Lung (tissue), 12 donors: ENCODE results near the gene C1orf141. TPM values are rescaled to one million over a fixed set of nuclear protein-coding genes. Genes with fewer than 3 reads are reported as not detected.
A peak's percentile ranks its signal among the peaks of the same experiment; 100 is the strongest.

Experiments
- ATAC-seq: fragments of 200-7000 bp; cut with Tn5 transposase; one replicate; pipeline ENCODE4 v1.9.1; 2020; ENCODE audit warnings: moderate number of reproducible peaks; ENCODE audit not compliant: insufficient read depth, low FRiP score
- DNase-seq, 3 donors: peaks; one replicate each; pipeline ENCODE4 v3.0.0-alpha.2; 2013 to 2017
- H3K27ac ChIP-seq, 2 donors: one replicate each; pipeline ENCODE4 v1.5.1; 2013; ENCODE audit warnings: mild to moderate bottlenecking in 2 of 2, moderate library complexity in 2 of 2, control low read depth in 1 of 2, inconsistent platforms in 1 of 2, low read depth in 1 of 2, low read length in 1 of 2
- H3K27me3 ChIP-seq, 3 donors: one replicate each; pipeline ENCODE4 v1.5.1; 2013; ENCODE audit warnings: low read length in 2 of 3; ENCODE audit not compliant: control insufficient read depth in 3 of 3, insufficient read depth in 3 of 3
- H3K36me3 ChIP-seq, 4 donors: one replicate each; pipeline ENCODE4 v1.5.1; 2013; ENCODE audit warnings: low read length in 4 of 4, mild to moderate bottlenecking in 1 of 4, moderate library complexity in 1 of 4; ENCODE audit not compliant: control insufficient read depth in 4 of 4, insufficient read depth in 4 of 4
- H3K4me1 ChIP-seq, 5 donors: one replicate each; pipeline ENCODE4 v1.5.1; 2013; ENCODE audit warnings: low read length in 5 of 5, mild to moderate bottlenecking in 2 of 5, moderate library complexity in 1 of 5; ENCODE audit not compliant: control insufficient read depth in 5 of 5, insufficient read depth in 5 of 5
- H3K4me3 ChIP-seq: one replicate; pipeline ENCODE4 v1.5.1; 2013; ENCODE audit warnings: mild to moderate bottlenecking, control low read depth, moderate library complexity
- H3K9ac ChIP-seq, 2 donors: one replicate each; pipeline ENCODE4 v1.5.1; 2013; ENCODE audit warnings: low read length in 2 of 2, control low read depth in 1 of 2; ENCODE audit not compliant: insufficient read depth in 1 of 2
- H3K9me3 ChIP-seq, 4 donors: one replicate each; pipeline ENCODE4 v1.5.1; 2013; ENCODE audit warnings: low read length in 3 of 4, mild to moderate bottlenecking in 1 of 4, moderate library complexity in 1 of 4; ENCODE audit not compliant: control insufficient read depth in 4 of 4, insufficient read depth in 3 of 4
- CTCF ChIP-seq: IDR thresholded peaks from 2 replicates; pipeline ENCODE4 v1.5.1; 2012; ENCODE audit warnings: mild to moderate bottlenecking; ENCODE audit errors: control extremely low read depth, extremely low read depth
- WGBS, 2 donors: extraction: QIAGEN DNeasy Blood & Tissue Kit; methylation state at CpG; one replicate each; pipeline ENCODE4 v1.1.7; 2013; 5-methylcytosine and 5-hydroxymethylcytosine counted together
- polyA plus RNA-seq, 2 donors: library from polyadenylated mRNA; stranded (reverse); fragments of 200-250 nt; gene quantifications; one replicate each; pipeline ENCODE4 v1.2.1, GENCODE V29; 2013
- total RNA-seq, 2 donors: library from RNA; depleted of rRNA in 1 of 2; stranded (reverse); fragments of >200 nt in 1 of 2; gene quantifications; one replicate each; pipeline ENCODE4 v1.2.1, GENCODE V29; 2014 to 2021
- donor health status: control.
- donor health status: control.
- donor health status: Bipolar disorder and iron deficiency.
- donor health status: healthy.
- donor health status: DM: yes; HTN: yes; CAD: no.

Gene C1orf141
- total and polyA plus RNA-seq, 4 donors: 0.49 to 11.4 (median 3.2) TPM

GRCh38 chr1:67170751-67171573, 36.2 kb upstream of the C1orf141 start:
- WGBS, 2 donors: 41 to 56% methylated on average over 2 of the region's 2 CpGs
- DNase-seq (no peak), ATAC-seq (no peak)
- H3K9me3 ChIP-seq: no peaks in the 10 kb centered on the region
- TF ChIP-seq CTCF: no peak
- no peak overlapping the region for H3K27ac ChIP-seq
- no peak overlapping the region for H3K9ac ChIP-seq
- no peaks in the 10 kb centered on the region for H3K4me1 ChIP-seq
- no peak overlapping the region for H3K4me3 ChIP-seq
- H3K27me3 ChIP-seq: no peaks in the 10 kb centered on the region
- no peaks in the 10 kb centered on the region for H3K36me3 ChIP-seq

GRCh38 chr1:67169932-67170331, 35.2 kb upstream of the C1orf141 start:
- Histone ChIP-seq H3K27me3 (no peaks in the 10 kb centered on the region), H3K27ac (no peak overlapping the region), H3K4me1 (no peaks in the 10 kb centered on the region), H3K9me3 (no peaks in the 10 kb centered on the region), H3K9ac (no peak overlapping the region), H3K4me3 (no peak overlapping the region), H3K36me3 (no peaks in the 10 kb centered on the region)
- 52 to 72% methylated on average over 3 of the region's 3 CpGs for WGBS, 2 donors
- DNase-seq (peak in 1 of 3 donors; percentile 27), ATAC-seq (no peak)
- no peak for TF ChIP-seq CTCF

GRCh38 chr1:67169496-67169895, 34.7 kb upstream of the C1orf141 start:
- H3K36me3 ChIP-seq: no peaks in the 10 kb centered on the region
- H3K9me3 ChIP-seq: no peaks in the 10 kb centered on the region
- H3K4me1 ChIP-seq: no peaks in the 10 kb centered on the region
- H3K9ac ChIP-seq: no peak overlapping the region
- 70 to 84% methylated on average over 2 of the region's 2 CpGs for WGBS, 2 donors
- no peaks in the 10 kb centered on the region for H3K27me3 ChIP-seq
- no peak for TF ChIP-seq CTCF
- DNase-seq: no peak
- ATAC-seq: no peak
- H3K27ac ChIP-seq: no peak overlapping the region
- H3K4me3 ChIP-seq: no peak overlapping the region

- no peak within 1 kb of the TSS for H3K27ac ChIP-seq
- no peak within 1 kb of the TSS for H3K4me3 ChIP-seq
- H3K9me3 ChIP-seq: no peaks in the 10 kb centered on the region
- ATAC-seq (no peak), DNase-seq (no peak)
- H3K27me3 ChIP-seq: no peaks in the 10 kb centered on the region
- WGBS, 2 donors: 40 to 72% methylated on average over 4 of the region's 4 CpGs
- no peaks in the 10 kb centered on the region for H3K4me1 ChIP-seq
- no peak for TF ChIP-seq CTCF
- H3K9ac ChIP-seq: no peak within 1 kb of the TSS
- H3K36me3 ChIP-seq: no peaks in the 10 kb centered on the region
Measured at GRCh38 chr1:67166196-67166595, 31.4 kb upstream of the C1orf141 start, which contains the start of gene IL23R. Gene IL23R (plus strand): TSS chr1:67166454. CDS start chr1:67168121, 1,667 bp downstream.
